Right lobe of liver (tissue), 4 donors: Measurements from ENCODE around the gene ARHGEF1.

Experiments used
- POLR2A ChIP-seq: fragments of 450-650 bp; IDR thresholded peaks from one replicate; pipeline ENCODE4 v1.6.1; 2017; ENCODE audit warnings: antibody characterized with exemption, mild to moderate bottlenecking
- TF ChIP-seq, protein P1 (sequence below), 4 donors: fragments of 200-600 bp in 3 of 4; fragments of 450-650 bp in 1 of 4; IDR thresholded peaks; one replicate each; pipeline versions ENCODE4 v1.5.1 to v1.8.0; 2016 to 2022; ENCODE audit warnings: antibody characterized with exemption in 4 of 4, mild to moderate bottlenecking in 2 of 4
- donor health status: DM: no; HTN: no; CAD: no.
- donor health status: DM: no; HTN: no; CAD: no.
- donor health status: DM: no; HTN: yes; CAD: no.

DNA sequence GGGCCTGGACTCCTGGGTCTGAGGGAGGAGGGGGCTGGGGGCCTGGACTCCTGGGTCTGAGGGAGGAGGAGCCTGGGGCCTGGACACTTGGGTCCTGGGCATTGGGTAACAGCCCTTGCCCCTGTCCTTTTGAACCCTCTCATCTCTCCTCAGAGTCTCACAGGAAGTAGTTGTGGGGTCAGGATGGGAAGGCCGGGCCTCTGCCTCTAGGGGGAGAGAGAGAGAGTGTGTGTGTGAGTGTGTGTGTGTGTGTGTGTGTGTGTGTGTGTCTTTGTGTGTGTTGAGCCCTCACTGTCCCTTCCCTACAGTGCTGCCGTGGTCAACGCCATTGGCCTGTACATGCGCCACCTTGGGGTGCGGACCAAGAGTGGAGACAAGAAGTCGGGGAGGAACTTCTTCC lies 10.9 kb downstream of the ARHGEF1 start:
- TF ChIP-seq, protein P1, sequence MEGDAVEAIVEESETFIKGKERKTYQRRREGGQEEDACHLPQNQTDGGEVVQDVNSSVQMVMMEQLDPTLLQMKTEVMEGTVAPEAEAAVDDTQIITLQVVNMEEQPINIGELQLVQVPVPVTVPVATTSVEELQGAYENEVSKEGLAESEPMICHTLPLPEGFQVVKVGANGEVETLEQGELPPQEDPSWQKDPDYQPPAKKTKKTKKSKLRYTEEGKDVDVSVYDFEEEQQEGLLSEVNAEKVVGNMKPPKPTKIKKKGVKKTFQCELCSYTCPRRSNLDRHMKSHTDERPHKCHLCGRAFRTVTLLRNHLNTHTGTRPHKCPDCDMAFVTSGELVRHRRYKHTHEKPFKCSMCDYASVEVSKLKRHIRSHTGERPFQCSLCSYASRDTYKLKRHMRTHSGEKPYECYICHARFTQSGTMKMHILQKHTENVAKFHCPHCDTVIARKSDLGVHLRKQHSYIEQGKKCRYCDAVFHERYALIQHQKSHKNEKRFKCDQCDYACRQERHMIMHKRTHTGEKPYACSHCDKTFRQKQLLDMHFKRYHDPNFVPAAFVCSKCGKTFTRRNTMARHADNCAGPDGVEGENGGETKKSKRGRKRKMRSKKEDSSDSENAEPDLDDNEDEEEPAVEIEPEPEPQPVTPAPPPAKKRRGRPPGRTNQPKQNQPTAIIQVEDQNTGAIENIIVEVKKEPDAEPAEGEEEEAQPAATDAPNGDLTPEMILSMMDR (IDR thresholded peaks at IDR 0.05) = no peak
- no peak for TF ChIP-seq POLR2A
